ENCODE measurements around the gene NEDD4.

NEDD4 gene

GRCh38 chr15:55780292-55780691 is 213.1 kb downstream of the NEDD4 start:
- Mint-ChIP-seq H3K9me3 (peaks cover 12% of the 10 kb centered on the region), H3K4me1 (peaks cover 61% of the 10 kb centered on the region), H3K27ac (no peak overlapping the region), H3K36me3 (ENCODE audit: low read depth) (no peaks in the 10 kb centered on the region), H3K4me3 (no peak overlapping the region), H3K27me3 (ENCODE audit: low read depth, poor library complexity) (peaks cover 9% of the 10 kb centered on the region)
- no peak for TF ChIP-seq CTCF (IDR thresholded peaks at IDR 0.05)
- no peak for DNase-seq

GRCh38 chr15:55778932-55779331 is 214.5 kb downstream of the NEDD4 start:
- peaks cover 9% of the 10 kb centered on the region for H3K27me3 Mint-ChIP-seq (ENCODE audit: low read depth, poor library complexity)

More at GRCh38 chr15:55778932-55779331, 214.5 kb downstream of the NEDD4 start:
- Mint-ChIP-seq H3K27ac (no peak overlapping the region), H3K9me3 (peaks cover 12% of the 10 kb centered on the region), H3K4me3 (no peak overlapping the region), H3K36me3 (ENCODE audit: low read depth) (no peaks in the 10 kb centered on the region), H3K4me1 (peaks cover 61% of the 10 kb centered on the region)
- no peak for TF ChIP-seq CTCF (IDR thresholded peaks at IDR 0.05)
- DNase-seq: no peak
